Trophoblast cell (in vitro differentiated cells and primary cell): ENCODE results near the gene LRMDA.

Experiments used
- DNase-seq, 2 donors: peaks; one replicate each; pipeline ENCODE4 v3.0.0-alpha.2; 2016
- H2AFZ ChIP-seq: 2 replicates; pipeline ENCODE4 v1.6.1; 2013; ENCODE audit warnings: low read length, moderate library complexity, mild to moderate bottlenecking; ENCODE audit not compliant: insufficient read depth, poor library complexity
- H2AK5ac ChIP-seq: 2 replicates; pipeline ENCODE4 v1.6.1; 2013; ENCODE audit warnings: mild to moderate bottlenecking, low read length
- H2BK120ac ChIP-seq: 2 replicates; pipeline ENCODE4 v1.6.1; 2013; ENCODE audit warnings: low read length, mild to moderate bottlenecking, moderate library complexity; ENCODE audit not compliant: insufficient read depth, poor library complexity
- H2BK12ac ChIP-seq: 2 replicates; pipeline ENCODE4 v1.6.1; 2013; ENCODE audit warnings: mild to moderate bottlenecking, low read length, moderate library complexity
- H2BK5ac ChIP-seq: 2 replicates; pipeline ENCODE4 v1.6.1; 2013; ENCODE audit warnings: low read length, low read depth, moderate library complexity, mild to moderate bottlenecking; ENCODE audit not compliant: poor library complexity
- H3K14ac ChIP-seq: 2 replicates; pipeline ENCODE4 v1.6.1; 2013; ENCODE audit warnings: mild to moderate bottlenecking, low read length
- H3K18ac ChIP-seq: 2 replicates; pipeline ENCODE4 v1.6.1; 2013; ENCODE audit warnings: mild to moderate bottlenecking, low read length
- H3K23ac ChIP-seq: 2 replicates; pipeline ENCODE4 v1.6.1; 2013; ENCODE audit warnings: low read length
- H3K27ac ChIP-seq: 2 replicates; pipeline ENCODE4 v1.5.1; 2013; ENCODE audit warnings: low read depth, mild to moderate bottlenecking, inconsistent platforms, low read length, moderate library complexity
- H3K27me3 ChIP-seq: 2 replicates; pipeline ENCODE4 v1.6.1; 2013; ENCODE audit warnings: inconsistent platforms, mild to moderate bottlenecking, low read length, moderate library complexity; ENCODE audit not compliant: insufficient read depth
- H3K36me3 ChIP-seq, 2 experiments: 1 replicate in 1 of 2; 2 replicates in 1 of 2; pipeline ENCODE4 v1.6.1; 2013; ENCODE audit warnings: low read length in 2 of 2, mild to moderate bottlenecking in 2 of 2, moderate library complexity in 1 of 2; ENCODE audit not compliant: insufficient read depth in 2 of 2, control insufficient read depth in 1 of 2
- H3K4ac ChIP-seq: 2 replicates; pipeline ENCODE4 v1.6.1; 2013; ENCODE audit warnings: low read depth, mild to moderate bottlenecking, low read length, moderate library complexity
- H3K4me1 ChIP-seq, 2 experiments: 1 replicate in 1 of 2; 2 replicates in 1 of 2; pipeline ENCODE4 v1.6.1; 2013; ENCODE audit warnings: low read length in 2 of 2, mild to moderate bottlenecking in 2 of 2, moderate library complexity in 1 of 2; ENCODE audit not compliant: insufficient read depth in 2 of 2, control insufficient read depth in 1 of 2
- H3K4me2 ChIP-seq: 2 replicates; pipeline ENCODE4 v1.6.1; 2013; ENCODE audit warnings: inconsistent platforms, mild to moderate bottlenecking, low read length, moderate library complexity
- H3K4me3 ChIP-seq: 2 replicates; pipeline ENCODE4 v1.5.1; 2013; ENCODE audit warnings: mild to moderate bottlenecking, low read depth, low read length, inconsistent platforms
- H3K79me1 ChIP-seq: one replicate; pipeline ENCODE4 v1.6.1; 2013; ENCODE audit warnings: low read length
- H3K79me2 ChIP-seq: 2 replicates; pipeline ENCODE4 v1.6.1; 2013; ENCODE audit warnings: low read length, mild to moderate bottlenecking; ENCODE audit not compliant: control insufficient read depth, insufficient read depth, poor library complexity
- H3K9ac ChIP-seq: 2 replicates; pipeline ENCODE4 v1.6.1; 2013; ENCODE audit warnings: mild to moderate bottlenecking, low read length
- H3K9me3 ChIP-seq: 2 replicates; pipeline ENCODE4 v1.6.1; 2013; ENCODE audit warnings: low read depth, mild to moderate bottlenecking, control low read depth, inconsistent platforms, low read length; ENCODE audit not compliant: insufficient read depth
- H4K12ac ChIP-seq: 2 replicates; pipeline ENCODE4 v1.6.1; 2013; ENCODE audit warnings: low read depth, mild to moderate bottlenecking, low read length, moderate library complexity
- H4K8ac ChIP-seq: 2 replicates; pipeline ENCODE4 v1.6.1; 2013; ENCODE audit warnings: low read depth, mild to moderate bottlenecking, low read length, moderate library complexity
- H4K91ac ChIP-seq: one replicate; pipeline ENCODE4 v1.6.1; 2013; ENCODE audit warnings: low read depth, mild to moderate bottlenecking, low read length, moderate library complexity
- WGBS: extraction: QIAGEN DNeasy Blood & Tissue Kit; methylation state at CpG from one replicate; pipeline ENCODE4 v1.1.7; 2013; ENCODE audit warnings: missing lambda C conversion rate; ENCODE audit not compliant: insufficient read length, insufficient coverage; ENCODE audit errors: extremely low coverage; 5-methylcytosine and 5-hydroxymethylcytosine counted together

The LRMDA gene

GRCh38 chr10:76572021-76572420, 1140.6 kb downstream of the LRMDA start:
- no peak overlapping the region for H4K12ac ChIP-seq
- H3K9ac ChIP-seq: no peak overlapping the region
- no peak overlapping the region for H3K27ac ChIP-seq
- DNase-seq: no peak
- H3K18ac ChIP-seq: no peak overlapping the region
- H3K4me2 ChIP-seq: no peak overlapping the region
- no peak overlapping the region for H2BK120ac ChIP-seq
- no peaks in the 10 kb centered on the region for H3K79me2 ChIP-seq
- no peak overlapping the region for H2AK5ac ChIP-seq
- H3K79me1 ChIP-seq: no peaks in the 10 kb centered on the region
- H4K91ac ChIP-seq: no peak overlapping the region
- no peak overlapping the region for H2BK5ac ChIP-seq
- no peak overlapping the region for H3K4ac ChIP-seq
- H2BK12ac ChIP-seq: no peak overlapping the region
- no peaks in the 10 kb centered on the region for H3K4me1 ChIP-seq
- peaks cover 0 to 2% of the 10 kb centered on the region in 2 experiments for H3K36me3 ChIP-seq
- no peak overlapping the region for H3K23ac ChIP-seq
- no peak overlapping the region for H2AFZ ChIP-seq
- H3K4me3 ChIP-seq: no peak overlapping the region
- no CpG with 5 or more reads among the region's 1 CpG for WGBS
- no peaks in the 10 kb centered on the region for H3K9me3 ChIP-seq
- no peak overlapping the region for H3K14ac ChIP-seq
- H3K27me3 ChIP-seq: no peaks in the 10 kb centered on the region
- no peak overlapping the region for H4K8ac ChIP-seq

GRCh38 chr10:76576276-76576962, 1145.0 kb downstream of the LRMDA start:
- WGBS: no CpG with 5 or more reads among the region's 4 CpGs
- H4K8ac ChIP-seq: no peak overlapping the region

GRCh38 chr10:76577455-76577854, 1146.0 kb downstream of the LRMDA start:
- DNase-seq: no peak
- H4K8ac ChIP-seq: no peak overlapping the region
- no peaks in the 10 kb centered on the region for H3K27me3 ChIP-seq
- WGBS: no CpG with 5 or more reads among the region's 2 CpGs
- H3K23ac ChIP-seq: no peak overlapping the region
- H3K9me3 ChIP-seq: no peaks in the 10 kb centered on the region
- H2AFZ ChIP-seq: no peak overlapping the region
- no peak overlapping the region for H3K4me3 ChIP-seq
- no peak overlapping the region for H3K4me2 ChIP-seq
- H2BK120ac ChIP-seq: no peak overlapping the region
- no peak overlapping the region for H3K9ac ChIP-seq
- H2BK12ac ChIP-seq: no peak overlapping the region
- H3K36me3 ChIP-seq: peaks cover 0 to 2% of the 10 kb centered on the region in 2 experiments
- peaks cover 3% of the 10 kb centered on the region in 2 experiments for H3K4me1 ChIP-seq
- H3K79me1 ChIP-seq: no peaks in the 10 kb centered on the region
- no peak overlapping the region for H2BK5ac ChIP-seq
- no peak overlapping the region for H3K18ac ChIP-seq
- H4K12ac ChIP-seq: no peak overlapping the region
- no peak overlapping the region for H3K14ac ChIP-seq
- no peak overlapping the region for H2AK5ac ChIP-seq
- no peak overlapping the region for H3K27ac ChIP-seq
- no peak overlapping the region for H3K4ac ChIP-seq
- H3K79me2 ChIP-seq: no peaks in the 10 kb centered on the region
- H4K91ac ChIP-seq: no peak overlapping the region

More at GRCh38 chr10:76576276-76576962, 1145.0 kb downstream of the LRMDA start:
- H3K9me3 ChIP-seq: no peaks in the 10 kb centered on the region
- no peak overlapping the region for H3K14ac ChIP-seq
- no peak overlapping the region for H4K12ac ChIP-seq
- no peak overlapping the region for H3K4me3 ChIP-seq
- peaks cover 0 to 2% of the 10 kb centered on the region in 2 experiments for H3K36me3 ChIP-seq
- no peak overlapping the region for H4K91ac ChIP-seq
- H3K18ac ChIP-seq: no peak overlapping the region
- H3K27ac ChIP-seq: no peak overlapping the region
- no peaks in the 10 kb centered on the region for H3K79me2 ChIP-seq
- no peaks in the 10 kb centered on the region for H3K27me3 ChIP-seq
- no peak overlapping the region for H3K4me2 ChIP-seq
- no peak overlapping the region for H2BK5ac ChIP-seq
- H3K4me1 ChIP-seq: no peaks in the 10 kb centered on the region
- H2AK5ac ChIP-seq: no peak overlapping the region
- H2BK120ac ChIP-seq: no peak overlapping the region
- H3K9ac ChIP-seq: no peak overlapping the region
- DNase-seq: no peak
- H2AFZ ChIP-seq: no peak overlapping the region
- no peak overlapping the region for H2BK12ac ChIP-seq
- no peak overlapping the region for H3K23ac ChIP-seq
- no peak overlapping the region for H3K4ac ChIP-seq
- H3K79me1 ChIP-seq: no peaks in the 10 kb centered on the region

- no peaks in the 10 kb centered on the region for H3K9me3 ChIP-seq
- H3K27me3 ChIP-seq: no peaks in the 10 kb centered on the region
- no peak overlapping the region for H2BK12ac ChIP-seq
- no peak for DNase-seq
- no peak overlapping the region for H3K14ac ChIP-seq
- no peak overlapping the region for H2BK120ac ChIP-seq
- H2BK5ac ChIP-seq: no peak overlapping the region
- no peaks in the 10 kb centered on the region for H3K79me2 ChIP-seq
- H3K23ac ChIP-seq: no peak overlapping the region
- H3K9ac ChIP-seq: no peak overlapping the region
- no peak overlapping the region for H4K12ac ChIP-seq
- no peak overlapping the region for H3K4me3 ChIP-seq
- no peaks in the 10 kb centered on the region for H3K36me3 ChIP-seq
- H3K4me2 ChIP-seq: no peak overlapping the region
- no peak overlapping the region for H3K27ac ChIP-seq
- H3K4ac ChIP-seq: no peak overlapping the region
- H3K18ac ChIP-seq: no peak overlapping the region
- WGBS: no CpG with 5 or more reads among the region's 4 CpGs
- H2AFZ ChIP-seq: no peak overlapping the region
- no peak overlapping the region for H2AK5ac ChIP-seq
- no peak overlapping the region for H4K91ac ChIP-seq
- H3K79me1 ChIP-seq: peaks cover 5% of the 10 kb centered on the region
- H4K8ac ChIP-seq: no peak overlapping the region
- peaks cover 11% of the 10 kb centered on the region in 2 experiments for H3K4me1 ChIP-seq
Observed at GRCh38 chr10:76581506-76582256, 1150.3 kb downstream of the LRMDA start.
